ENCODE measurements around the gene LDB2.

DNA sequence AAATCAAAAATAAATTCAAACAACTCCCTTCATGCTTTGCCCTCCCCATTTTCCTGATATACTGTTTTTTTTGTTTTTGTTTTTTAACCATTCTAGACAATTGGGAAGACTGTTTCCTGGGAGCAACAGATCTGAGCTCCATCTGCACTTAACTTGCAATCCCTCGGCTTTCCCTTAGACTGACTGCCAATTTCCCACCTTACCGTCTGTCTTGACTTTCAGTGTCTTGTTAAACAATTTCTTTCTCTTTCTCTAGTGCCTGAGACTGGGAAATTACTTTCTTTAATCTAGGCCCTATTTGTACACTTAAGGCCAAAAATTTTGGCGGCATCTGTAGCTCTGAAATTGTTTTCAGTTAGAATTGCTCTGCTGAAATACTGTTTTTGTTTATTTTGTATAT is 326.3 kb downstream of the LDB2 start:
- TF ChIP-seq POLR2A (IDR thresholded peaks at IDR 0.05; ENCODE audit: low read depth, low read length) (no peak), POLR2AphosphoS5 (IDR thresholded peaks at IDR 0.05; ENCODE audit: low read depth, low read length) (no peak)
